H9 (cell line): ENCODE results near the gene CCSER2. TPM values are rescaled to one million over a fixed set of nuclear protein-coding genes. Genes with fewer than 3 reads are reported as not detected.

Experiments
- DNase-seq: peaks from one replicate; pipeline ENCODE4 v3.0.0-alpha.2; 2017
- H2AFZ ChIP-seq: one replicate; pipeline ENCODE4 v1.6.1; 2013; ENCODE audit warnings: mild to moderate bottlenecking, low read length, control low read depth, moderate library complexity
- H2AK5ac ChIP-seq: 2 replicates; pipeline ENCODE4 v1.6.1; 2013; ENCODE audit warnings: low read length, control low read depth, mixed read lengths; ENCODE audit not compliant: insufficient read length
- H2BK120ac ChIP-seq: one replicate; pipeline ENCODE4 v1.6.1; 2013; ENCODE audit warnings: low read depth, mild to moderate bottlenecking, low read length, control low read depth, inconsistent platforms; ENCODE audit not compliant: poor library complexity, severe bottlenecking
- H2BK12ac ChIP-seq: 2 replicates; pipeline ENCODE4 v1.6.1; 2013; ENCODE audit warnings: low read length, control low read depth, mixed read lengths, low read depth; ENCODE audit not compliant: insufficient read length
- H2BK15ac ChIP-seq: 2 replicates; pipeline ENCODE4 v1.6.1; 2013; ENCODE audit warnings: low read depth, low read length, control low read depth
- H2BK20ac ChIP-seq: one replicate; pipeline ENCODE4 v1.6.1; 2013; ENCODE audit warnings: low read depth, mild to moderate bottlenecking, low read length, control low read depth, inconsistent platforms; ENCODE audit not compliant: poor library complexity, severe bottlenecking
- H2BK5ac ChIP-seq: 2 replicates; pipeline ENCODE4 v1.6.1; 2013; ENCODE audit warnings: low read length, control low read depth, mixed read lengths; ENCODE audit not compliant: insufficient read length
- H3K14ac ChIP-seq: 2 replicates; pipeline ENCODE4 v1.6.1; 2013; ENCODE audit warnings: low read length, control low read depth; ENCODE audit not compliant: insufficient read depth
- H3K18ac ChIP-seq: 2 replicates; pipeline ENCODE4 v1.6.1; 2013; ENCODE audit warnings: low read depth, mild to moderate bottlenecking, mixed read lengths, low read length, control low read depth; ENCODE audit not compliant: insufficient read length
- H3K23ac ChIP-seq: 2 replicates; pipeline ENCODE4 v1.6.1; 2013; ENCODE audit warnings: low read length, control low read depth, mixed read lengths, low read depth; ENCODE audit not compliant: insufficient read length
- H3K23me2 ChIP-seq: 2 replicates; pipeline ENCODE4 v1.6.1; 2013; ENCODE audit warnings: low read depth, mild to moderate bottlenecking, mixed read lengths, low read length, control low read depth; ENCODE audit not compliant: insufficient read length, poor library complexity, severe bottlenecking
- H3K27ac ChIP-seq: 2 replicates; pipeline ENCODE4 v1.5.1; 2013; ENCODE audit warnings: low read length, control low read depth, mixed read lengths, low read depth; ENCODE audit not compliant: insufficient read length
- H3K27me3 ChIP-seq: 2 replicates; pipeline ENCODE4 v1.6.1; 2013; ENCODE audit warnings: low read length, control low read depth, inconsistent platforms; ENCODE audit not compliant: insufficient read depth
- H3K4ac ChIP-seq: 2 replicates; pipeline ENCODE4 v1.6.1; 2013; ENCODE audit warnings: low read depth, mild to moderate bottlenecking, control low read depth, inconsistent platforms, low read length, moderate library complexity
- H3K4me1 ChIP-seq: 2 replicates; pipeline ENCODE4 v1.6.1; 2013; ENCODE audit warnings: low read length, control low read depth, inconsistent platforms; ENCODE audit not compliant: insufficient read depth
- H3K4me2 ChIP-seq: 2 replicates; pipeline ENCODE4 v1.6.1; 2013; ENCODE audit warnings: low read length, control low read depth, mixed read lengths; ENCODE audit not compliant: insufficient read length, insufficient read depth
- H3K56ac ChIP-seq: 2 replicates; pipeline ENCODE4 v1.6.1; 2013; ENCODE audit warnings: low read depth, mild to moderate bottlenecking, mixed read lengths, low read length, control low read depth; ENCODE audit not compliant: insufficient read length
- H3K79me1 ChIP-seq: 2 replicates; pipeline ENCODE4 v1.6.1; 2013; ENCODE audit warnings: low read depth, mild to moderate bottlenecking, moderate library complexity, low read length, control low read depth, inconsistent platforms; ENCODE audit not compliant: insufficient read depth, poor library complexity, severe bottlenecking
- H3K79me2 ChIP-seq: 2 replicates; pipeline ENCODE4 v1.6.1; 2013; ENCODE audit warnings: low read length, control low read depth, inconsistent platforms; ENCODE audit not compliant: insufficient read depth
- H3K9ac ChIP-seq: 2 replicates; pipeline ENCODE4 v1.6.1; 2013; ENCODE audit warnings: low read length, control low read depth, mixed read lengths; ENCODE audit not compliant: insufficient read length; ENCODE audit errors: extremely low read depth
- H3K9me3 ChIP-seq: one replicate; pipeline ENCODE4 v1.6.1; 2013; ENCODE audit warnings: low read depth, low read length, inconsistent platforms; ENCODE audit not compliant: control insufficient read depth
- H3T11ph ChIP-seq: one replicate; pipeline ENCODE4 v1.6.1; 2013; ENCODE audit warnings: mild to moderate bottlenecking, low read length, control low read depth, inconsistent platforms
- H4K20me1 ChIP-seq: one replicate; pipeline ENCODE4 v1.6.1; 2013; ENCODE audit not compliant: control insufficient read depth, insufficient read length, insufficient read depth
- H4K5ac ChIP-seq: 2 replicates; pipeline ENCODE4 v1.6.1; 2013; ENCODE audit warnings: low read depth, mild to moderate bottlenecking, mixed read lengths, low read length, control low read depth; ENCODE audit not compliant: insufficient read length
- H4K8ac ChIP-seq: replicated peaks from 2 replicates; pipeline ENCODE4 v1.6.1; 2013; ENCODE audit warnings: low read length, control low read depth, mixed read lengths, low read depth; ENCODE audit not compliant: insufficient read length
- H4K91ac ChIP-seq: 2 replicates; pipeline ENCODE4 v1.6.1; 2013; ENCODE audit warnings: low read depth, mild to moderate bottlenecking, moderate library complexity, mixed read lengths, low read length, control low read depth; ENCODE audit not compliant: insufficient read length
- H3K27ac Mint-ChIP-seq, 3 experiments: 2 replicates in 2 of 3; 3 replicates in 1 of 3; pipeline ENCODE4 v1.8.0; 2020 to 2021; ENCODE audit warnings: mixed read lengths in 3 of 3, mild to moderate bottlenecking in 1 of 3, moderate library complexity in 1 of 3
- H3K27me3 Mint-ChIP-seq: 2 replicates; pipeline ENCODE4 v1.8.0; 2021; ENCODE audit warnings: low read depth, mild to moderate bottlenecking, moderate library complexity, mixed read lengths
- H3K36me3 Mint-ChIP-seq, 3 experiments: 2 replicates in 2 of 3; 3 replicates in 1 of 3; pipeline ENCODE4 v1.8.0; 2020 to 2021; ENCODE audit warnings: low read depth in 3 of 3, mixed read lengths in 3 of 3; ENCODE audit not compliant: insufficient read depth in 1 of 3
- H3K4me1 Mint-ChIP-seq, 2 experiments: 2 replicates each; pipeline ENCODE4 v1.8.0; 2020; ENCODE audit warnings: mixed read lengths in 2 of 2
- H3K4me3 Mint-ChIP-seq, 2 experiments: 2 replicates in 1 of 2; 3 replicates in 1 of 2; pipeline ENCODE4 v1.8.0; 2020 to 2021; ENCODE audit warnings: mild to moderate bottlenecking in 2 of 2, mixed read lengths in 2 of 2, moderate library complexity in 1 of 2
- H3K9me3 Mint-ChIP-seq, 2 experiments: 2 replicates in 1 of 2; 3 replicates in 1 of 2; pipeline ENCODE4 v1.8.0; 2020; ENCODE audit warnings: mild to moderate bottlenecking in 2 of 2, mixed read lengths in 2 of 2, moderate library complexity in 1 of 2
- WGBS: extraction: QIAGEN DNeasy Blood & Tissue Kit; methylation state at CpG from one replicate; pipeline ENCODE4 v1.1.7; 2013; ENCODE audit warnings: missing lambda C conversion rate, low lambda C conversion rate, mixed read lengths; ENCODE audit not compliant: insufficient read length; ENCODE audit errors: extremely low coverage; 5-methylcytosine and 5-hydroxymethylcytosine counted together
- total RNA-seq: library from RNA; stranded (reverse); gene quantifications from 2 replicates; pipeline ENCODE4 v1.2.1, GENCODE V29; 2021
- TF ChIP-seq, protein P1 (sequence below): fragments of 200-600 bp; sonication (generic); conservative IDR thresholded peaks from 3 replicates; pipeline ENCODE4 v1.8.0; 2021; ENCODE audit warnings: antibody characterized with exemption, mild to moderate bottlenecking

The CCSER2 gene
- total RNA-seq, 1 experiment from 2014 or later, result 22.2 TPM

DNA sequence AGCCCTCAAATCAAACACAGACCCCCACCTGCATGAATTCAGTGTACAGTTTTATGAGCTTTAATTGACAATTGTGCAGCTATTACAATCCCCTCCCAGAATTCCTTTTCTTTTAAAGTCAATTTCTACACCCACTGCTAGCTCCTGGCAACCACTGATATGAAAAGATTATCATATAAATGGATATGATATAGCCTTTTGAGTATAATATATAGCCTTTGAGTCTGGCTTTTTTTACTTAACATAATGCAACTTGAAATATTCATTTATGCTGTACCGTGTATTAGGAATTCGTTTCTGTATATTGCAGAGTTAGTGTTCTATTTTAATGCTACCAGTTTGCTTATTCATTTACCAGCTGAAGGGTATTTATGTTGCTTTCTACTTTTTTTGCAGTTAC is 127.7 kb downstream of the CCSER2 start:
- Histone ChIP-seq H2BK5ac (no peak overlapping the region), H2AK5ac (no peak overlapping the region), H2BK120ac (no peak overlapping the region), H3K23me2 (no peaks in the 10 kb centered on the region), H3K27me3 (no peaks in the 10 kb centered on the region), H3K79me2 (no peaks in the 10 kb centered on the region), H4K91ac (no peak overlapping the region), H2BK12ac (no peak overlapping the region), H3T11ph (no peak overlapping the region), H3K4me2 (no peak overlapping the region), H4K8ac (no peak overlapping the region), H3K9ac (no peak overlapping the region), H4K20me1 (no peaks in the 10 kb centered on the region), H2BK15ac (no peak overlapping the region), H3K9me3 (no peaks in the 10 kb centered on the region), H2BK20ac (no peak overlapping the region), H3K4ac (no peak overlapping the region), H3K56ac (no peak overlapping the region), H3K23ac (no peak overlapping the region), H4K5ac (no peak overlapping the region), H3K4me1 (no peaks in the 10 kb centered on the region), H2AFZ (no peak overlapping the region), H3K27ac (no peak overlapping the region), H3K79me1 (no peaks in the 10 kb centered on the region), H3K18ac (no peak overlapping the region), H3K14ac (no peak overlapping the region)
- peaks cover 8 to 14% of the 10 kb centered on the region in 2 experiments; a peak in 4 of 5 replicates for H3K9me3 Mint-ChIP-seq
- no peaks in the 10 kb centered on the region for H3K27me3 Mint-ChIP-seq
- peaks cover 2 to 3% of the 10 kb centered on the region in 2 experiments; a peak in 2 of 4 replicates for H3K4me1 Mint-ChIP-seq
- H3K27ac Mint-ChIP-seq, result peak overlapping the region in 1 of 3 experiments; percentile 94; a peak in 3 of 7 replicates
- no peak for DNase-seq
- H3K36me3 Mint-ChIP-seq, result peaks cover 15 to 23% (median 21%) of the 10 kb centered on the region in 3 experiments
- TF ChIP-seq, protein P1, sequence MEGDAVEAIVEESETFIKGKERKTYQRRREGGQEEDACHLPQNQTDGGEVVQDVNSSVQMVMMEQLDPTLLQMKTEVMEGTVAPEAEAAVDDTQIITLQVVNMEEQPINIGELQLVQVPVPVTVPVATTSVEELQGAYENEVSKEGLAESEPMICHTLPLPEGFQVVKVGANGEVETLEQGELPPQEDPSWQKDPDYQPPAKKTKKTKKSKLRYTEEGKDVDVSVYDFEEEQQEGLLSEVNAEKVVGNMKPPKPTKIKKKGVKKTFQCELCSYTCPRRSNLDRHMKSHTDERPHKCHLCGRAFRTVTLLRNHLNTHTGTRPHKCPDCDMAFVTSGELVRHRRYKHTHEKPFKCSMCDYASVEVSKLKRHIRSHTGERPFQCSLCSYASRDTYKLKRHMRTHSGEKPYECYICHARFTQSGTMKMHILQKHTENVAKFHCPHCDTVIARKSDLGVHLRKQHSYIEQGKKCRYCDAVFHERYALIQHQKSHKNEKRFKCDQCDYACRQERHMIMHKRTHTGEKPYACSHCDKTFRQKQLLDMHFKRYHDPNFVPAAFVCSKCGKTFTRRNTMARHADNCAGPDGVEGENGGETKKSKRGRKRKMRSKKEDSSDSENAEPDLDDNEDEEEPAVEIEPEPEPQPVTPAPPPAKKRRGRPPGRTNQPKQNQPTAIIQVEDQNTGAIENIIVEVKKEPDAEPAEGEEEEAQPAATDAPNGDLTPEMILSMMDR, result no peak
- no peak overlapping the region for H3K4me3 Mint-ChIP-seq
- no CpG with 5 or more reads among the region's 2 CpGs for WGBS
